ENCODE results near the gene MYH8.

Gene MYH8

GRCh38 chr17:10370016-10370608 lies 51.6 kb downstream of the MYH8 start:
- DNase-seq (ENCODE audit: low read depth) = no peak
- no peak overlapping the region for H3K4me3 ChIP-seq (ENCODE audit: low read length)
- TF ChIP-seq CTCF (IDR thresholded peaks at IDR 0.05; ENCODE audit: insufficient read depth, low read depth, low read length, missing control alignments) = no peak

GRCh38 chr17:10369239-10369638 lies 52.5 kb downstream of the MYH8 start:
- H3K4me3 ChIP-seq (ENCODE audit: low read length) = no peak overlapping the region
- no peak for TF ChIP-seq CTCF (IDR thresholded peaks at IDR 0.05; ENCODE audit: insufficient read depth, low read depth, low read length, missing control alignments)
- DNase-seq (ENCODE audit: low read depth) = no peak

- DNase-seq (ENCODE audit: low read depth) = no peak
- TF ChIP-seq CTCF (IDR thresholded peaks at IDR 0.05; ENCODE audit: insufficient read depth, low read depth, low read length, missing control alignments) = no peak
- H3K4me3 ChIP-seq (ENCODE audit: low read length) = no peak overlapping the region
These were observed 53.2 kb downstream of the MYH8 start for GRCh38 chr17:10368561-10368960.

- TF ChIP-seq CTCF (IDR thresholded peaks at IDR 0.05; ENCODE audit: insufficient read depth, low read depth, low read length, missing control alignments) = no peak
- DNase-seq (ENCODE audit: low read depth) = no peak
These were observed 61.2 kb downstream of the MYH8 start for GRCh38 chr17:10360578-10360977.

GRCh38 chr17:10357768-10358167 lies 64.0 kb downstream of the MYH8 start:
- TF ChIP-seq CTCF (IDR thresholded peaks at IDR 0.05; ENCODE audit: insufficient read depth, low read depth, low read length, missing control alignments) = no peak

More at GRCh38 chr17:10360578-10360977, 61.2 kb downstream of the MYH8 start:
- no peak overlapping the region for H3K4me3 ChIP-seq (ENCODE audit: low read length)

GRCh38 chr17:10354651-10355050 lies 67.1 kb downstream of the MYH8 start:
- no peak for TF ChIP-seq CTCF (IDR thresholded peaks at IDR 0.05; ENCODE audit: insufficient read depth, low read depth, low read length, missing control alignments)
- H3K4me3 ChIP-seq (ENCODE audit: low read length) = no peak overlapping the region
- DNase-seq (ENCODE audit: low read depth) = no peak

More at GRCh38 chr17:10357768-10358167, 64.0 kb downstream of the MYH8 start:
- no peak overlapping the region for H3K4me3 ChIP-seq (ENCODE audit: low read length)
- no peak for DNase-seq (ENCODE audit: low read depth)

- no peak for TF ChIP-seq CTCF (IDR thresholded peaks at IDR 0.05; ENCODE audit: insufficient read depth, low read depth, low read length, missing control alignments)
- H3K4me3 ChIP-seq (ENCODE audit: low read length) = no peak overlapping the region
- DNase-seq (ENCODE audit: low read depth) = no peak
These were observed 68.9 kb downstream of the MYH8 start for GRCh38 chr17:10352893-10353292.
